Astrocyte of the hippocampus (primary cell): ENCODE results near the gene SH3D19.
A peak's percentile ranks its signal among the peaks of the same experiment; 100 is the strongest.
"Not testable (repeated sequence)": the region's sequence is repeated elsewhere in the genome, so short reads cannot be mapped to it uniquely, and the experiment has no call there.

Source experiments
- DNase-seq: peaks from one replicate; pipeline ENCODE4 v3.0.0; 2011; ENCODE audit warnings: low read depth, low spot score

Gene SH3D19

GRCh38 chr4:151157543-151157942 lies 167.9 kb downstream of the SH3D19 start:
- DNase-seq = no peak

- no peak for DNase-seq
Measured at GRCh38 chr4:151153585-151153984, 171.8 kb downstream of the SH3D19 start.

DNA sequence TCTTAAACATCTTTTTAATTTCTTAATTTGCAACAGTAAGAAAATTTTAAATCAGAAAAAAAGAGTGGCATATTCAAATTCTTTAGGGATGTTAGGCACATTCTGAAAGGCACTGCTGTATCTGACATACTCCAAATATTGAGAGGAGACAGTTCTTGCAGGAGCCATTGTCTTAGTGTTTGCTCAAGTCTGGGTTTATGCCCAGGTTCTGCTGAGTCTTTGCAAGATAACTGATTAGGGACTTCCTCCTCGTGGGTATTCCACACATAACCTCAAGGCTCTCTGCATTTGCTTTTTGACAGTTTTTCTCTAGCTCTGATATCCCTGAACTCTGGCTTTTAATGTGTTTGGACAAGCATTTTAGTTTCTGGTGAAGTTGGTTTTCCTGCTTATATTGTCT lies 173.4 kb downstream of the SH3D19 start:
- no peak for DNase-seq

GRCh38 chr4:151150821-151151580 lies 174.4 kb downstream of the SH3D19 start:
- no peak for DNase-seq

DNA sequence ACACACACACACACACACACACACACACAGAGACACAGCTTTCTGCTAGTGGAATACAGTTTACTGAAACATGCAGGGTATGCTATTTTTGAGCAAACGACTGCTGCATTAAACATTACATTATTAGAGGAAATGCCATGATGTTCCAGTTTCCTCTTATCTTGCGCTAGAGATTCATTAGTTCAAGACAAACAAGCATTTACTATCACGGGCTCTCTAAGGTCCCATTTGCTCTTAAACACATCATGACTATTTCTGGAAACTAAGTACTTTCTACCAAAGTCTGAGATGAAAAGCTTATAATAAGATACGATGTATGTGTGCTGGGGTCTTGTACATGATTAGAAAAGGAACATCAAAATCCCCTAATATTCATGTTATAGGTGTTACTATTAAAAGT lies 177.1 kb downstream of the SH3D19 start:
- no peak for DNase-seq

- DNase-seq = no peak
Measured at GRCh38 chr4:151147000-151147399, 178.4 kb downstream of the SH3D19 start.

DNA sequence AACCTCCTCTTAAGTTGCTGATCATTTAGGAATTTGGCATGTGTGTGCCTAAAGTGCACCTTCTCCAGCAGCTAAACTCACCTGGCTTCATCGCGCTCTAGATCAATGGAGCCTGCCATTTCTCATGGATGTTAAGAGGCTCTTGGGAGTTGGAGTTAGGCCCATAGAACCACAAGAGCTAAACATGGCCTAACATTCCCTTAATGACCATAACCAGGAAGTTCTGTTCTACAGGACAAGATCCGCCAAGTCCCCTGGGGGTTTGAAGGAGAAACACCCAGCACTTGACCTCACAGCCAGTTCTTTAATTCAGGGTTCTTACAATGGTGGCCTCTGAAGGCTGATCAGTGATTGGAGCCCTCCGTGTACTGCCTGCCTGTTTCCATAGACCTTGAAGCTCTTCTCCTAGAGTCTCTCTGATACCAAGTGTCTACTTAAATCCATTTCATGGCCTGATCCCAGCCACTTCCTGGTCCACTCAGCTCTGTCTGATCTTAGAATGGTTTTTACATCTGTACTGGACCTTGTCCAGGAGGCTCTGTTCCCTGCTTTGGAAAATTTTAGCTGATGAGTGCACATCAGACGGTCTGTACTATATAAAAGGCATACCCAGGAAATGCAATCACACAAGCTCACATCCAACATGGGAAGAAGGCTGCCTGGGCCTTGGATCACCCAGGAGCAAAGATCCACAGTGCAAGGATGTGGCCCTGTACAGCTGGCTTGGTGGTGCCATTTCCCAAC lies 180.9 kb downstream of the SH3D19 start:
- DNase-seq = no peak

GRCh38 chr4:151143811-151144210 lies 181.6 kb downstream of the SH3D19 start:
- DNase-seq = no peak

DNA sequence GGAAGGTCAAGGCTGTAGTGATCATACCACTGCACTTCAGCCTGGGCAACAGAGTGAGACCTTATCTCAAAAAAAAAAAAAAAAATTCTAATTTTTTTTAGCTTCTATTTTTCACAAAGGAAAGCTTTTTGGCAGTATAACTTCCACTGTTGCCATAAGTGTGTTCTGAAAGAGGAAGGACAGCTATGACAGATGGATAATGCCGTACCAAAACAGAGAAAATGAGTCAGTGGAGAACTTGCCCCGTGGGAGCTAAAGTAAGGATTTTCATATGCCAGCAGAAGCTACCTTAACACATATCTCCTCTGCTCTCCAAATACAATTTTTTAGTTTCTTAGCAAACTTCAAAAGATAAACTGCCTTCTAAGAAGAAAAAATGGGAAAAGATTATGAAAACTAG lies 182.2 kb downstream of the SH3D19 start:
- no peak for DNase-seq

DNA sequence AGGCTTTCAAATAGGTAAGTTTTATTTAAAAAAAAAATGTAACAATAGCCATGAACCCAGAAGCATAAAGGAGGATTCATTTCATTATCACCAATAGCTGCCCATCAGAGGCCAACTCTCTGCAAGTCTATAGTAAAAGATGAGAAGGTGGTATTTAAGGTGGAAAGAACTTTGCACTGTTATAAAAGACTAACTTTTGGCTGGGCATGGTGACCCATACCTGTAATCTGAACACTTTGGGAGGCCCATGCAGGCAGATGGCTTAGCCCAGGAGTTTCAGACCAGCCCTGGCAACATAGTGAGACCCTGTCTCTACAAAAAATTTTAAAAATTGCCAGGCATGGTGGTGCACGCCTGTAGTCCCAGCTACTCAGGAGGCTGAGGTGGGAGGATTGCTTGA lies 182.6 kb downstream of the SH3D19 start:
- no peak for DNase-seq

GRCh38 chr4:151139814-151140213 lies 185.6 kb downstream of the SH3D19 start:
- no peak for DNase-seq

- not testable (repeated sequence) for DNase-seq
Measured at GRCh38 chr4:151136048-151136447, 189.4 kb downstream of the SH3D19 start.

GRCh38 chr4:151133311-151133710 lies 192.1 kb downstream of the SH3D19 start:
- no peak for DNase-seq

GRCh38 chr4:151129796-151130195 lies 195.6 kb downstream of the SH3D19 start:
- DNase-seq = no peak

DNA sequence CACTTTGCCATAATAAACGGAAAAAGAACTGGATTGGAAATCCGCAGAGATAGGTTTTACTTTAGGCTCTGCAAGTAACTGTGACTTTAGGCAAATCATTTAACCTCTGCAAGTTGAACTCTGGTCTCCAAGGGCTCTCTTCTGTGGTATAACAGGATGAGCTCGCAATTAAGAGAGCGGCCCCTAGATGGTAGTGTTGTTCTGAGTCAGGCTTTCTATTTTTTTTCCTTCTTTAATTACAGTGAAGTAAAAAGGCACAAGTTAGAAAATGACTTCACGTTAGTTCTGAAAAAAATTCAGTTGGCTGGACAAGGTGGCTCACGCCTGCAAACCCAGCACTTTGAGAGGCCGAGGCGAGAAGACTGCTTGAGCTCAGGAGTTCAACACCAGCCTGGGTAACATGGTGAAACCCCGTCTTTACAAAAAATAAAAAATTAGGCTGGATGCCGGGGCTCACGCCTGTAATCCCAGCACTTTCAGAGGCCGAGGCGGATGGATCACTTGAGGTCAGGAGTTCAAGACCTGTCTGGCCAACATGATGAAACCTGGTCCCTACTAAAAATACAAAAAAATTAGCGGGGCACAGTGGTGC lies 207.9 kb downstream of the SH3D19 start:
- DNase-seq = peak; percentile 78

DNA sequence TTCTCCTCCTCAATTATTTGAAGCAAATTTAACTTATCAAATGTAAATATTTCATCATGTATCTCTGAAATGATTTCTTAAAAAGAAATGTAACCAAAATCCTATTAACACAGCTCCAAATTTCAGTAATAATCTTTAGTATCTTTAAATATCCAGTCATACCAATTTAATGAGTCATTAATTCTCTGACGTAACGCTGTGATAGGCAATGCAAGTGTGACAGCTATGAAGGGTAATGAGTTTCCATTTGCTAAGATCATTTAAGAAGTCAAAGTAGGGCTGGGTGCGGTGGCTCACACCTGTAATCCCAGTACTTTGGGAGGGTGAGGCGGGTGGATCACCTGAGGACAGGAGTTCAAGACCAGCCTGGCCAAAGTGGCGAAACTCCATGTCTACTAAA lies 210.4 kb downstream of the SH3D19 start:
- peak; percentile 30 for DNase-seq

DNA sequence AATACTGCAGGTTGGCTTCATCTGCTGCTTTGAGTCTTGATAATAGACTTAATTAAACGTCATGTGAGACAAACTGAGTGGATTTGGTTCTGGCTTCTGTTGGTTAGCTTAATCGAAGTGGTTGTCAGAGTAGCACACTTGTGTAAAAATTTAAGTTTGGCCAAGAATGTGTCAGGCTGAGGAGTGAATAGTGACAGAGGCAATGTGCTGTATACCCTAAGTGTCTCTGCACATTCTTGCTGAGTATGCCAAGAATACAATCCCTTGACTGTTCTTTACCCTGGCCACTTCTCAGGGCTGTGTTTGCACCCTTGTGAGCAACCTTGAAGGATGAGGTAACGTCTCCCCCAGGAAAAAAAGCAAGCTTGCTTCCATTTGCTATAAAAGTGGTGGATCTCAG lies 211.1 kb downstream of the SH3D19 start:
- DNase-seq = peak; percentile 48

DNA sequence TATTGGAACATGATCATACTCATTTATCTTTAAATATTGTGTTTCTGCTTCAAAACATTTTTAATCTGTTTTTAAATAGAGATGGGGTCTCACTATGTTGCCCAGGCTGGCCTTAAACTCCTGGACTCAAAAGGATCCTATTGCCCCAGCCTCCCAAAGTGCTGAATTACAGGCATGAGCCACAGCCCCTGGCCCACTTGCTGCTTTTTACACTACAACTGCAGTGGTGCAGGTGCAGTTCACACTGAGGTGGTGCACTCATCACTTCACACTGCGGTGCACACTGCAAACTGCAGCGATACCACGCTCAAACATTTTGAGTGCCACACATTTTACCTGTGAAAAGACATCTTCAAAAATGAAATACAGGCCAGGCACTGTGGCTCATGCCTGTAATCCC lies 215.2 kb downstream of the SH3D19 start:
- DNase-seq = no peak

DNA sequence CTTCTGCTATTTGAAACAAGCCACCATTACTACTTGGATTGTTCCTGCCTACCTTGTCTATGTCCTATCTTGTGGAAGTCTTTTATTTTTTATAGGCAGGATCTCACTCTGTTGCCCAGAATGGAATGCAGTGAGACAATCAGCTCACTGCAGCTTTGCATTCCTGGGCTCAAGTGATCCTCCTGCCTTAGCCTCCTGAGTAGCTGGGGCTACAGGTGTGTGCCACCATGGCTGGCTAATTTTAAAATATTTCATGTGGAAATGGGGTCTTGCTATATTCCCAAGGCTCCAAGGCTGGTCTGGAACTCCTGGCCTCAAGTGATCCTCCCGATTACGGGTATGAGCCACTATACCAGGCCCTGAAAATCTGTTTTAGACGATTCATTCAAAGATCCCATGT lies 218.3 kb downstream of the SH3D19 start:
- DNase-seq = no peak

DNA sequence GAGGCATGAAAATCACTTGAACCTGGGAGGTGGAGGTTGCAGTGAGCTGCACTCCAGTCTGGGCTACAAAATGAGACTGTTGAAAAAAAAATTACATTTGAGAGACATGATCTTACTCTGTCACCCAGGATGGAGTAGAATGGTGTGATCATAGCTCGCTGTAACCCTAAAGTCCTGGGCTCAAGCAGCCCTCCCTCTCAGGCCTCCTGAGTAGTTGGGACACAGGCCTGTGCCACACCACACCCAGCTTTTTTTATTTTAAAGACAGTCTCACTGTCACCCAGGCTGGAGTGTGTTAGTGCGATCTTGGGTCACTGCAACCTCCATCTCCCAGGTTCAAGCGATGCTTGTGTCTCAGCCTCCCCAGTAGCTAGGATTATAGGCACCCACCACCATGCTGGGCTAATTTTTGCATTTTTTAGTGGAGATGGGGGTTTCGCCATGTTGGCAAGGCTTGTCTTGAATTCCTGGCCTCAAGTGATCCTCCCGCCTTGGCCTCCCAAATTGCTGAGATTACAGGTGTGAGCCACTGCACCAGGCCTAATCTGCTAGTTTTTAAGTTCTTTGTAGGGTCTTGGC lies 219.9 kb downstream of the SH3D19 start:
- no peak for DNase-seq

GRCh38 chr4:151104621-151105020 lies 220.8 kb downstream of the SH3D19 start:
- no peak for DNase-seq

GRCh38 chr4:151103758-151104157 lies 221.6 kb downstream of the SH3D19 start:
- no peak for DNase-seq
